Spinal cord (tissue), 10 donors: ENCODE data around the gene COL26A1. TPM values are rescaled to one million over a fixed set of nuclear protein-coding genes. Genes with fewer than 3 reads are reported as not detected.

Experiments used
- DNase-seq, 6 donors: peaks; one replicate each; pipeline versions ENCODE4 v3.0.0 to v3.0.0-alpha.2; 2013 to 2015; ENCODE audit warnings: low spot score in 6 of 6, low read depth in 4 of 6
- H3K27ac ChIP-seq: one replicate; pipeline ENCODE4 v1.5.1; 2013; ENCODE audit warnings: low read depth, low read length, control low read depth
- H3K27me3 ChIP-seq: one replicate; pipeline ENCODE4 v1.6.1; 2013; ENCODE audit warnings: low read length; ENCODE audit not compliant: control insufficient read depth, insufficient read depth
- H3K36me3 ChIP-seq: one replicate; pipeline ENCODE4 v1.6.1; 2013; ENCODE audit warnings: low read length; ENCODE audit not compliant: control insufficient read depth, insufficient read depth
- H3K4me1 ChIP-seq: one replicate; pipeline ENCODE4 v1.6.1; 2013; ENCODE audit warnings: low read length; ENCODE audit not compliant: control insufficient read depth, insufficient read depth
- H3K4me3 ChIP-seq: one replicate; pipeline ENCODE4 v1.5.1; 2013; ENCODE audit warnings: low read depth, low read length, control low read depth
- H3K9me3 ChIP-seq: one replicate; pipeline ENCODE4 v1.6.1; 2013; ENCODE audit warnings: low read length; ENCODE audit not compliant: control insufficient read depth, insufficient read depth
- WGBS: methylation state at CpG from one replicate; pipeline ENCODE4 v1.1.5; 2013; ENCODE audit warnings: missing lambda C conversion rate; ENCODE audit not compliant: insufficient coverage; 5-methylcytosine and 5-hydroxymethylcytosine counted together
- polyA plus RNA-seq, 2 donors: library from polyadenylated mRNA; unstranded; fragments of 120-200 nt; gene quantifications; one replicate each; pipeline ENCODE4 v1.2.1, GENCODE V29; 2013; ENCODE audit not compliant: insufficient read length in 2 of 2
- total RNA-seq, 2 donors: library from RNA; depleted of rRNA in 1 of 2; stranded (reverse); fragments of 120-200 nt in 1 of 2; fragments of >200 nt in 1 of 2; gene quantifications; one replicate each; pipeline versions ENCODE4 v1.2.3 to v1.2.4, GENCODE V29; 2013 to 2014
- donor health status: healthy.

COL26A1 gene
- total and polyA plus RNA-seq, 4 donors: 15.4 to 49.3 (median 28.6) TPM

DNA sequence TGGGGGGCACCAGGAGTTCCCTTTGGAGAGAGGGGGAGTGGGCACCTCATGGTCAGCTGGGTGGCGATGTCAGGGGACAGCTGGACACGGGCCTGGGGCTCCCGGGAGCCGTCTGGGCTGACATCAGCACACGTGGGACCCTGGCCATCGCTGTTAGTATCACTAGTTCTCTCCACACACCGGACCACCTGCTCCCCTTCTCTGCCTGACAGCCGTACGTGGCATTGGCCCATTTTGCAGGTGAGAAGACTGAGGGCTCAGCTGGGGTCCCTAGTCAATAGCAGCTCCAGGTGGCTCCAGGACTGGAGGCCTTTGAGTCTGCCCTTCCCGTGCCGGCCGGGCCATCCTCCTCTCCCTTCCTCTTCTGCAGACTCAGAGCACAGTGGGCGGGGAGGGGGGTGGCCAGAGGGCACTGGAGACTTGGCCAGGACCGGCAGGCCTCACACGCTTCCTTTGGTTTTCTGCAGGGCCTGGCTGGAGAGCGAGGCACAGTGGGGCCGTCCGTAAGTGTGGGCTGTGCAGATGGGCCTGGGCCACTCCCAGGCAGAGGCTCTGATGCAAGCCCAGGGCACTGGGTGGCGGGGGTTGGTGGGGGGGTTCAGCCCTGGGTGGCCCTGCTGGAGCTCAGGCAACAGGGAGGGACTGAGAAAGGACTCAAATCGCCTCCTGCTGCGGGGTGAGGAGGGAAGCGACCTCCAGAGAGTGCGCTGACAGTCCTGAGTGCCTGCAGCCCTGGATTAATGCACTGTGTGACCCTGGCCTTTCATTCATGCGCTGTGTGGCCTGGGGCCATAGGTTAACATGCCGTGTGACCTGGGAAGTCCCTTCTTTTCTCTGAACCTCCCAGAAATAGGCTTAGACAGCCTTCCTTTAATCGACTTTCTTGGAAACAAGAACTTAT is 188.2 kb downstream of the COL26A1 start:
- Histone ChIP-seq H3K4me1 (no peaks in the 10 kb centered on the region), H3K4me3 (no peak overlapping the region), H3K27ac (no peak overlapping the region), H3K9me3 (no peaks in the 10 kb centered on the region), H3K27me3 (no peaks in the 10 kb centered on the region), H3K36me3 (peaks cover 48% of the 10 kb centered on the region)
- WGBS: 48% methylated on average over 19 of the region's 26 CpGs
- no peak for DNase-seq

DNA sequence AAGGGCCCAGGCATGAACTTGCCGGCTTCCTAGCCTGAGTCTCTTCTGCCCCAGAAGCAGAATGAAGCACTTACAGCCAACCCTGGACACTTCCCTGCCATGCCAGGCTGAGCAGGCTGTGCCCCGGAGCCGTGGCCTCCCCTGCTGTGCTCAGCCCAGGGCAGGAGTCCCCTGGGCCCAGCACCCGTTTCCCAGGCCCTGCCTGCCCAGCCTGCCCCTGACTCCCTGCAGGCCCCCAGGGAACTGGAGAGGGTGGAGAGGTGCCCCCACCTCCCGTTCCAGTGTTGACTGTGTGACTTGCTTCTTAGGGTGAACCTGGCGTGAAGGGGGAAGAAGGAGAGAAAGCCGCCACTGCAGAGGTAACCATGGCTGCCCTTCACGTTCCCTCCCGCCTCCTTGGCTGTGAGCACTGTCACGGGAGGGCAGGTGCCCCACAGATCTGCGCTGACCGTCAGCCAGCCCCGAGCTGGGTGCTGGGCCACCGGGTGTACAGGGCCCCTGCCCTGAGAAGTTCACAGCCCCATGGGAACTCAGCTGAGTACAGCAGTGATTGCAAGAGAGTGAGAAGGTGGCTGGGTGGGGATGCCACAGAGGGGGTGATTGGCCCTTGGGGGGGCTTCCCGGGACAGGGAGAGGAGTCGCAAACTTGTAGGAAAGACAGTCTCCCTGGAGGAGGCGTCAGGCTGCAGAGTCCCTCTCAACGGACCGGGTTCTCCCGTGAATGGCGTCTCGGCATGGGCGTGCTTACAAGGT is 190.5 kb downstream of the COL26A1 start:
- DNase-seq: no peak
- WGBS: 81% methylated on average over 23 of the region's 23 CpGs
- H3K27ac ChIP-seq: no peak overlapping the region
- H3K27me3 ChIP-seq: no peaks in the 10 kb centered on the region
- H3K4me3 ChIP-seq: no peak overlapping the region
- no peaks in the 10 kb centered on the region for H3K9me3 ChIP-seq
- H3K36me3 ChIP-seq: peaks cover 42% of the 10 kb centered on the region
- H3K4me1 ChIP-seq: no peaks in the 10 kb centered on the region

GRCh38 chr7:101553771-101554445 is 191.2 kb downstream of the COL26A1 start:
- H3K27ac ChIP-seq: no peak overlapping the region
- DNase-seq: no peak
- no peaks in the 10 kb centered on the region for H3K4me1 ChIP-seq
- no peak overlapping the region for H3K4me3 ChIP-seq
- H3K36me3 ChIP-seq: peaks cover 36% of the 10 kb centered on the region
- no peaks in the 10 kb centered on the region for H3K27me3 ChIP-seq
- H3K9me3 ChIP-seq: no peaks in the 10 kb centered on the region
- WGBS: 93% methylated on average over 5 of the region's 8 CpGs

GRCh38 chr7:101554584-101555268 is 192.1 kb downstream of the COL26A1 start:
- WGBS: 83% methylated on average over 5 of the region's 6 CpGs
- no peak overlapping the region for H3K27ac ChIP-seq
- no peak overlapping the region for H3K4me3 ChIP-seq
- no peaks in the 10 kb centered on the region for H3K9me3 ChIP-seq
- H3K36me3 ChIP-seq: peaks cover 30% of the 10 kb centered on the region
- no peak for DNase-seq
- no peaks in the 10 kb centered on the region for H3K4me1 ChIP-seq
- H3K27me3 ChIP-seq: no peaks in the 10 kb centered on the region

DNA sequence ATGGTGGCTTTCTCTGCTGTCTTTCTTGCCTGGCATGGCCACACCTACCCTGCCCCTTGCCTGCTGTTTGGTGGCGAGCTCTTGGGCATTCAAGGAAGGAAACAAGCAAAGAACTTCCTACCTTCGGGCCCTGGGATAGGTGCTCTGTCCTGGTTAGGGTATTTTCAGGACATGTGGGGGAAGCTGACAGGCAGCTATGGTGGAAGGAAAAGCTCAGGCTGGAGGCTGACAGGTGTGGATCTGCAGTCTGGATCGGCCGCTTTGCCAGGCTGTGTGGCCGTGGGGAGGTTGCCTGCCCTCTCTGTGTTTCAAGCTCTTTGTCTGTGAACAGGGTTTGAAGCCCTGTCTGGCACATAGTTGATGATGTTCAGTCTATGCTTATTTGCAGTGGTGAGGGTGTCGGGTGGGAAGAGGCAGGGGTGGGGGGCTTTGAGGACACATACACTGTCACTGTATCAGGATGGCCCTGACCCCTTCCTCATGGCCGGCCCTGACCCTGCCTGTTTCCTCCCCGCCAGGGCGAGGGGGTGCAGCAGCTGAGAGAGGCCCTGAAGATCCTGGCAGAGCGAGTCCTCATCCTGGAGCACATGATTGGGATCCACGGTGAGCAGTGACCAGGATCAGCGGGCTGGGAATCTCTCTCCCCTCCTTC is 192.7 kb downstream of the COL26A1 start:
- no peak for DNase-seq
- peaks cover 27% of the 10 kb centered on the region for H3K36me3 ChIP-seq
- WGBS: 88% methylated on average over 12 of the region's 12 CpGs
- H3K27me3 ChIP-seq: no peaks in the 10 kb centered on the region
- H3K9me3 ChIP-seq: no peaks in the 10 kb centered on the region
- H3K4me3 ChIP-seq: no peak overlapping the region
- no peaks in the 10 kb centered on the region for H3K4me1 ChIP-seq
- H3K27ac ChIP-seq: no peak overlapping the region

- 94% methylated on average over 3 of the region's 3 CpGs for WGBS
- DNase-seq: no peak
- Histone ChIP-seq H3K4me3 (no peak overlapping the region), H3K36me3 (peaks cover 22% of the 10 kb centered on the region), H3K27ac (no peak overlapping the region), H3K4me1 (no peaks in the 10 kb centered on the region), H3K27me3 (no peaks in the 10 kb centered on the region), H3K9me3 (no peaks in the 10 kb centered on the region)
These were observed 193.2 kb downstream of the COL26A1 start for GRCh38 chr7:101555921-101556275.

DNA sequence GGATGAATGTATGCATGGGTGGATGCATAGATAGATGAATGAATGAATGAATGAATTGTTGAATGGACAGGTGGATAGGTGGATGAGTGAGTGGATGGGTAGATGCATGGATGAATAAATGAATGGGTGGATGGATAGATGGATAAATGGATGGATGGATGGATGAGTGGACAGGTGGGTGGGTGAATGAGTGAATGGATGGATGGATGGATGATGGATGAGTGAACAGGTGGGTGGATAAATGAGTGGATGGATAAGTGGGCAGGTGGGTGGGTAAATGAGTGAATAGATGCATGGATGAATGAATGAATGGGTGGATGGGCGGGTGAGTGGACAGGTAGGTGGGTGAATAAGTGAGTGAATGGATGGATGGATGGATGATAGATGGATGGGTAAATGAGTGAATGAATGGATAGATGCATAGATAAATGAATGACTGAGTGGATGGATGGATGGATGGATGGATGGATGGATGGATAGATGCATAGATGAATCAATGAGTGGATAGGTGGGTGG is 193.8 kb downstream of the COL26A1 start:
- no peak overlapping the region for H3K4me3 ChIP-seq
- no peak for DNase-seq
- 86% methylated on average over 1 of the region's 1 CpG for WGBS

DNA sequence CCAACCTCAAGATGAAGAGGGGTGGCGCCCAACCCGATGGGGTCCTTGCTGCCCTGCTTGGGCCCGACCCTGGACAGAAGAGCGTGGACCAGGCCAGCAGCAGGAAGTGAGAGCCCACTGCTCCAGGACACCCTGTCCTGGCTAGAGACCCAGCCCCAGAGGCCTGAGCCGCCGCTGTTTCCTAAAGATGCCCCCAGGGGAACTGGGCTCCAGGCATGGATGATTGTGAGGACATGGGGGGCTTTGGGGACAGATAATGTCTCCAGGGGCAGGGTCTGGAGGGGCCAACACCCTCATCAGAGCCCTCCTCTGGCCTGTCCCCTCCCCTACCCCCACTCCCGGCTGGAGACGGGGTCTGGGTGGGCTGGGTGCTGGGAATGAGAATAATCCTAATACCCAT is 194.7 kb downstream of the COL26A1 start:
- Histone ChIP-seq H3K4me1 (no peaks in the 10 kb centered on the region), H3K36me3 (peaks cover 22% of the 10 kb centered on the region), H3K4me3 (no peak overlapping the region), H3K27ac (no peak overlapping the region), H3K9me3 (no peaks in the 10 kb centered on the region), H3K27me3 (no peaks in the 10 kb centered on the region)
- DNase-seq: no peak
- 100% methylated on average over 4 of the region's 8 CpGs for WGBS

More for the DNA sequence above, 193.8 kb downstream of the COL26A1 start:
- no peaks in the 10 kb centered on the region for H3K4me1 ChIP-seq
- H3K27me3 ChIP-seq: no peaks in the 10 kb centered on the region
- peaks cover 22% of the 10 kb centered on the region for H3K36me3 ChIP-seq
- no peak overlapping the region for H3K27ac ChIP-seq
- no peaks in the 10 kb centered on the region for H3K9me3 ChIP-seq
